NCI-H2196 (cell line): ENCODE results near the gene RNMT.
A peak's percentile ranks its signal among the peaks of the same experiment; 100 is the strongest.
"Not testable (repeated sequence)": the region's sequence is repeated elsewhere in the genome, so short reads cannot be mapped to it uniquely, and the experiment has no call there.

ENCODE experiments used
- DNase-seq: peaks from one replicate; lab custom pipeline; 2025; ENCODE audit not compliant: unreplicated experiment; lab: John Stamatoyannopoulos, UW

RNMT gene

DNA sequence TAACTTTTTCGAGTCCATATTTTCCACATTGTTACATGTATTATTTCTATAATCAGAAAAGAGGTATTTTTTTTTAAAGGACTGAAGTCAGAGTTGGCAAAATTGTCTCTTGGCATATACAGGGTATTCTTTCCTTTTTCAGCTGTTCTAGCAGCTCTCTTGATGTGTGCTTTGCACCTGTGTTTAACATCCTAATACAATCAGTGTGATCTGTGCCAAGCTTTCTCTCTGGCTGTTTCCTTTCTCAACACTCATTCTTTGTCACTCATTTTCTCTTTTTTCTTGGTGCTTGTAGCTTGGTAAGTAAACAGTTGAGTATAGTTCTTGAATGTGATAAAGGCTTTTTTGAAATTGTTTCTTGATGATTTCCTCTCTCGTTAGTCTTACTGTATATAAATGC is 9.2 kb downstream of the RNMT start:
- DNase-seq, result peak; percentile 15

DNA sequence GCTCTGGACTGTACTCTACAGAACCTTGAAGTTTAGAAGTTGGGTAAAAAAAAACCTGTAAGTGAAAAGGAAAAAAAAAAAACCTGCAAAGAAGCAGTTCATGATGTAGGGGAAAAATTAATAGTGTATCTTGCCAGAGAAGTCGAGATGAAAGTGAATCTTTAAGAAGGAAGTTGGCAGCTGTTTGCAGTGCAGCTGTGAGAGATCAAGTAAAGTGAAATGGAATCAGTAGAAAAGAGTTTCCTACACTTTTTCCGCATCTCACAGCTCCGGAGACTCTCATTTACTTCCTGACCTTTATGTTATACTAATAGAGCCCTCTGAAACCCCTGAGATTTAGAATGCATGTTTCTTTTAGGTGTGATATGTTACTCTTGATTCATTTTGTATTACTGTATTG is 19.2 kb downstream of the RNMT start:
- no peak for DNase-seq

DNA sequence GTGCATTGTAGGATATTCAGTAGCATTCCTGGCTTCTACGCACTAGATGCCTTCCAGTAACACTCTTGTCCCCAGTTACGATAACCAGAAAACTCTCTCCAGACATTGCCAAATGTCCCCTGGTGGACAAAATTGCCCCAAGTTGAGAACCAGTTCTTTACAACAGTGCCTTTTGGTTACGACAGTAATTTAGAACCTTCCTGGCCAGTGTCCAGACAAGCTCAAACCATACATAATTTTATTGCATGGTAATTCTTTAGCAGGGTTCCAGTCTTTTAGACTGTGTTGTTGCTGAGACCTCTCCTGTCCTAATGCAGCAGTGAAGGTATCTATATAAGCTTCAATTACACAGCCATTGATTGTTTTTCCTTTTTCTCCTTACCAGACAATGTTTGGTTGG is 20.2 kb downstream of the RNMT start:
- no peak for DNase-seq

DNA sequence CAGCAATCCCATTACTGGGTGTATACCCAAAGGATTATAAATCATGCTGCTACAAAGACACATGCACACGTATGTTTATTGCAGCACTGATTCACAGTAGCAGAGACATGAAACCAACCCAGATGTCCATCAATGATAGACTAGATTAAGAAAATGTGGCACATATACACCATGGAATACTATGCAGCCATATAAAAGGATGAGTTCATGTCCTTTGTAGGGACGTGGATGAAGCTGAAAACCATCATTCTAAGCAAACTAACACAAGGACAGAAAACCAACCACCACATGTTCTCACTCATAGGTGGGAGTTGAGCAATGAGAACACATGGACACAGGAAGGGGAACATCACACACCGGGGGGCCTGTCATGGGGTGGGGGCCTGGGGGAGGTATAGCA is 25.1 kb downstream of the RNMT start:
- DNase-seq, result not testable (repeated sequence)

DNA sequence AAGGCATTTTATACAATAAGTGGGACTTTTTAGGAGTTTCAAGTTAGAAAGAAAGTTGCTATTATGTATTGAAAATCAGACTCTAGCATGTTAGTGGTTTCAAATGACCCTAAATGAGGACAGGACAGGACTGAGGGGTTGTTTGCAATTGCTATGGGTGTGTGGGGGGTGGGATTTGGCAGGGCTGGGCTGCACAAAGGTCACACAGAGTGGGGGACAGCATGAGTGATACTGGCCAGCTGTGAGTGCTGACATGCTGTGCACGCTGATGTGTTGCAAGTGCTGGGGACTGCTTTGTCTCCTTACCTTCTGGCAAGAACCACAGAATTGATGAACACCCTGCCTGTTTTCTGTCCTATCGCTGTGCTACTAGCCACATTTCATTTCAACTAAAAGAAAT is 29.8 kb downstream of the RNMT start:
- DNase-seq, result no peak

DNA sequence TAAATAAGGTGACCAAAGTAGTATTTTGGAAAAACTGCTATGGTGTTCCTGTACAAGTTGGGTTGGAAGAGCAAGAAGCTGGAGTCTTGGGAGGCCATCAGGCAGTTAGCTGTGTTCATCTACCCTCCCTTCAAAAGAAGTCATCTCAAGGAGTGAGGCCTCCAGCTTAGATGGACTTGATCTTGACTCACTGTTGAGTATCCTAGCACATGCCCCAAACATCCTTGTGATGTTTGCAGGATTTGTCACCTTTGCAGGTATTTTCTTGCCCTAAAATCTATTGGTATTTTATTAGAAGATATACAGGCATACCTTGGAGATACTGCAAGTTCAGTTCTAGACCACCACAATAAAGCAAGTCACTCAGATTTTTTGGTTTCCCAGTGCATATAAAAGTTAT is 30.2 kb downstream of the RNMT start:
- no peak for DNase-seq

DNA sequence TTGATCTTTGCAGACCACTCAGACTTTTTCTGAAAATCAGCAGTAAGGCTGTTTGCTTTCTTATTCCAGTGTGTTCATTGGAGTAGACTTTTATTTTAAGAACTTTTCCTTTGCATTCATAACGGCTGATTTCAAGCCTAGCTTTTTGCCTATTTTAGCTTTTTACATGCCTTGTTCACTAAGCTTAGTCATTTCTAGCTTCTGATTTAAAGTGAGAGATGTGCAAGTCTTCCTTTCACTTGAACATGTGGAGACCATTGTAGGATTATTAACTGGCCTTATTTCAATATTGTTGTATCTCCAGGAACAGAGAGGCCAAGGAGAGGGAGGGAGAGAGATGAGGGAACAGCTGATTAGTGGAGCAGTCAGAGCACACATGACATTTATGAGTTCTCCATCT is 32.1 kb downstream of the RNMT start:
- no peak for DNase-seq

DNA sequence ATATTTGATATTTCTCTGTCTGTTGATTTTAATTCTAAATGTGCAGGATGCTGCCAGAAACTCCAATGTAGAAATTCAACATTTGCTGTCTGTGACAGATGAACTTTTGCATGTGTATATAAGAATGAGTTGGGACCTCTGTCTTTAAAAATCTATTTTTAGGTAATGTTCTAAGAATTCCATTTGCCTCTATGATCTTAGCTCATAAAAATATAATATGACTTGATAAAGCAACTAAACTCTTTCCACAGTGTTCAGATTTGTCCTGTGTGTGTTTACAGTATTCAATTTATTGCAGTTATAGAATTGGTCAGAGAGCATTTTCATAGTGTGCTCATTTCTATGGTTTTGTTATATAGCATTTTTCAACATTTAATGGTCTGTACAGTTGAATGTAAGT is 33.6 kb downstream of the RNMT start:
- no peak for DNase-seq

DNA sequence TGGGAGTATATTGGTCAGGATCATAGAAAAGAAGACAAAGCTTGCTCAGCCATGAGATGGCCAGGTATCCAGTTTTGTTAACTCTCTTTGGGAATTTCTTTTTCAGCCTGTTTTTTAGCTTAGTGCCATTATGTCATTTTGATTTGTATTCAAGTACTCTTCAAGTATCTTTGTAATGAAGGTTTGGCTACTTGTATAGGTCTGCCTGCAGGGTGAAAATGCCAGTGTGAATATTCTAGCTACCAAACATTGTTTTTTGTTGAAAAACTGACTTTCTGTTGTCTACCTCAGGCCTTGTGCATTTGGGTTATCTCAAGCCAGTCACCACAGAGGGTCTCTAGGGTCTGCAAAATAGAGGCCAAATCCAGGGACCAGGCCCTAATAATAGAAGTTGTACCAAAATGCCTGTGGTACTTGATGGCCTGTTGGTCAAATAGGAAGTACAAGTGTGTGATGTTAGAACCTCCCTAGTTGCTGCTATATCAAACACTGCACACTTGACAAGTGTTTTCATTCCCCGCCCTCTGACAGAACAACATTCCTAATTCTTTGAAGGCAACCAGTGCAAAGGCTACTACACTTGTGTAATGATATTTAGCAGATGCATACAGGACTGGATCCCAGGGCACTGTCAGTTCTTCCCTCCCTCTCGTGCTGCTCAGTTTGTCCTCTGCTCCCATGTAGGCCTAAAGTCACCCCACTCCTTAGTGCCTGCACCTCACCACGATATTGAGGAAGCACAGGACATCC is 36.4 kb downstream of the RNMT start:
- DNase-seq, result no peak

DNA sequence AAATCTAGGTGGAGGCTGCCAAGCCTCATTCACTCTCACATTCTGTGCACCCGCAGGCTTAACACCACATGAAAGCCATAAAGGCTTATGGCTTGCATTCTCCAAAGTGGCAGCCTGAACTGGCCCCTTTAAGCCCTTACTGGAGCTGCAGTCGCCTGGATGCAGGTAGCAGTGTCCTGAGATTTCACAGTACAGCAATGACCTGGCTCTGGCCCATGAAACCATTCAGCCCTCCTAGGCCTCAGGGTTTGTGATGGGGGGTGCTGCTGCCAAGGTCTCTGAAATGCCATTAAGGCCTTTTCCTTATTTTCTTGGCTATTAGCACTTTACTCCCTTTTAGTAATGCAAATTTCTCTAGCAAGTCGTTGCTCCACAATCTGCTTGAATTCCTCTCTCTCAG is 48.6 kb downstream of the RNMT start:
- no peak for DNase-seq

DNA sequence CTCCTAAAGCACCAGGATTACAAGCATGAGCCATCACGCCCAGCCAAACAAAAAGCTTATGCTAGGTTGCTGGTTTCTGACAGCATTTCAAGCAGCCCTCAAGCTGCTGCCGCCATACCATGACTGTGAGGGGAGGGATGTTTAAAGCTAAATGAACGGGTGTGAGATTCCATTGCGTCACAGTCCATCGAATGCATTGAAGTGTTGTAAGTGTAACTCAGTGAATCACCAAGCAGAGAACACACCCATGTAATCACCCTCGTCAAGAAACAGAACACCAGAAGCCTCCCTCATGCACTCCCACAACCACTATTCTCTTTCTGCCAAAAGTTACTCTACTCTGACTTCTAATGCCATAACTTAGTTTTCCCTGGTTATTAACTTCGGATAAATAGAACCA is 64.7 kb downstream of the RNMT start:
- no peak for DNase-seq

DNA sequence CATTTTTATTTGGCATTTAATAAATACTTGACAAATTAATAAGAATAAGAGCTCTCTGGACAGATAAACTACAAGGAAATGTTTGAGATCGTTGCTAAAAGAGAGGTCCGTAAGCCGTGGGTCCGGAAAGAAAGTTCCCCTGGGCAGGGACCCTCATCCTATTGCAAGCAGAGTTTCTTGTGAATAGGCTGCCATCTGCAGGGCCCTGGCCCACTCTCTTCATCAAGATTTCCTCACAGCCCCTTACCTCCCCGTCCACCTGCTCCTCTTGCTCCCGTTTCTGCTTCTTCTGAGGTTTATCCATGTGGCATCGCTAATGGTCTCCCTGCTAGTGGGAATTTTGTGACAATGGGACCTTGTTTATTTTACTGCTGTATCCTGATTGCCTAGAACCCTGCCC is 67.3 kb downstream of the RNMT start:
- no peak for DNase-seq

DNA sequence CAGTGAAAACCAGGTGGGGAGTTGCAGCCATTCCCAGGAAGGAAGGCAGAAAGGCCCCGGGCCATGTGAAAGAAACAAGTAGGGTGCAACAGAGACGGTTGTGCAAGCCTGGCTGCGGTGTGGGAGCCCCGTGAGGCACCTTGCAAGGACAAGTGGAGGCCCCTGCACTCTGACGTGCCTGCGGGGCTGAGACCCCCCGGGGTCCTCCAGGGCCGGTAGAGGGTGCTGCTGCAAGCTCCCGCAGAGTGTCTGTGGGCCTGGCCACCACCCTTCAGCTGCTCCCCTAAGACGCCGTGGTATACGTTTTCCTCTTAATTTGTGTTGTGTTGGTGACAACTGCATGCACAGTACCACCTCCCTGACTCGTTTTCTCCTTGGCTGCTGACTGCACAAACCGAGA is 70.0 kb downstream of the RNMT start:
- no peak for DNase-seq

DNA sequence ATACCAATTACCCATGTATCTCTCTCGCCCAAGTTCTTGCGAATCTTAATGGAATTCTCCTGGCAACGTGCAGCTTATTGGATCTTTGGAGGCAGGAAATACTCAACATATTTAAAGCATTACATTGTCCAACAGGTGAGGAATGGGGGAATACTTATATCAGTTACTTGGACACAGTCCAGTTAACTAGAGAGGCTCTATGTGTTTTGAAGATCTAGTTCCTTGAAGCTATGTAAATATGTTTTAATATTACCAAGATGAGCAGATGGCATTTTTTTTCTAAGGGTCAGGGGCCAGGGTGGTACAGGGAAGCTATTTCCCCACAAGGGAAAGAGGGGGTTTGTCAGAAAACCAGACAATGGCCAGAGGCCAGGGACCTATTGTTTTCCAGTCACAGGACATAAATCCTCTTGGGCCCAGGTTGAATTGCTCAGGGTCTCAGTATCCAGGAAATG is 70.7 kb downstream of the RNMT start:
- DNase-seq, result peak; percentile 50

DNA sequence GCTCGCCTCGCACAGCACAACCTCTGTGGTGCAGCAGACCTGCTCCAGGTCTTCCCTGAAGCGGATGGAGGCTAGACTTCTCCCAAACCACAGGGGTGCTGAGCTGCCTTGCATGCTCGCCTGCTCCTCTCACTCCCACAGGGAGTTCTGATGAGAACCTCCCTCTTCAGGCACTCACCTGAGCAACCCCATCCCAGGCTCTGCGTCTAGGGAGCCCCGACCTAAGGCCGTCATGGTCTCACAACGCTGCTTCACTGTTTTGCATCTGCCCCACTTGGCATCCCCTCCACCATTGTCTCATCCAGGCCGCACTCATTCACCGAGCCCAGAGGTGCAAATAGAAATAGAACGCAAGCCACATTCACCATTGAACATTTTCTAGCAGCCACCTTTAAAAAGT is 72.9 kb downstream of the RNMT start:
- no peak for DNase-seq

DNA sequence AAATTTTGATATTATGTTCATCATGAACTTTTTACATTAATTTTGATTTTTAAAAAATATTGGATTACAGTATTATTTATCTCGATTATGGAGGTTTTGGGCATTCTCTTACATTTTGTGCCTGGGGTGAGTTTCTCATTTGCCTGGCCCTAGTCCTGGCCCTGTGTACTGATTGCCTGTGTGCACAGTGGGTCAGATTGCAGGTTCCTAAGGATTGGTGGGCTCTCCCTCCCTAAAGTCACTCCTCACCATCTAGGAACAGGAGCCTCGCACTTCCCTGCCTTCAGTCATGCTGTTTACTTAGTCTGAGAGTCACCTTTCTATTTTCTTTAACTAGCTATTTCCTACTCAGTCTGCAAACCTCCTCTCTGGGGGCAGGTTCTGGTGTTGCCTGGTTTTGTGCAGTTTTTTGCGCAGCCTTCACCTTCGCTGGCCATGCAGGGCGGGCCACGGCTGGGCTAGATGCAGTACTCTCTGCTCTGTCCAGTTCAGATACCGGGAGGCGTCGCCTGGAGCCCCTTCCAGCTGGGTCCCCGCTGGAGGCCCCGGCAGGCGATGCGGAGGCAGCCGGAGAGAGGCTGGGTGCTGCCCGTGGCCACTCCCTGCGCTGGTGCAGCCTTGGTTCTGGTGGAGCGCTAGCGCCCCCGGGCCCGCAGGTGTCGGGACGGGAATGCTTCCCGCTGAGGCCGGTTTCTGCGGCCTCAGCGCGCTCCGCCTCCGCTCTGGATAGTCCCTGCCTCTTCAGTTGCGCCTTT is 74.2 kb downstream of the RNMT start:
- DNase-seq, result peak; percentile 77

DNA sequence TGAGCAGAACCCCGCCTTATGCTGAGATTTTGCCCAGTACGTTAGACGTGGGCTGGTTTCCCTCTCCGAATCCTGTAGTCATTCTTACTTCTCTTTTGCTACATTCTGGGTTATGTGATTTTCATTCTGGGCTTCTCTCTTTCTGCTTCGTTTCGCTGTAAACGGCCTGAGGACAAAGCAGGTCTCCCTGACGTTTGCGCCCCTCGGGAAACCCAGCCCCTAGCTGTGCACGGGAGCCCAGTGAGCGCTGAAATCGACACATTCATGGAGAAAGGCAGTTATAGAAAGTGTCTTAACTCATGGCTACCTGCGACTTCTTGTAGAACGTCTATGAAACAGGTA is 74.8 kb downstream of the RNMT start:
- no peak for DNase-seq

DNA sequence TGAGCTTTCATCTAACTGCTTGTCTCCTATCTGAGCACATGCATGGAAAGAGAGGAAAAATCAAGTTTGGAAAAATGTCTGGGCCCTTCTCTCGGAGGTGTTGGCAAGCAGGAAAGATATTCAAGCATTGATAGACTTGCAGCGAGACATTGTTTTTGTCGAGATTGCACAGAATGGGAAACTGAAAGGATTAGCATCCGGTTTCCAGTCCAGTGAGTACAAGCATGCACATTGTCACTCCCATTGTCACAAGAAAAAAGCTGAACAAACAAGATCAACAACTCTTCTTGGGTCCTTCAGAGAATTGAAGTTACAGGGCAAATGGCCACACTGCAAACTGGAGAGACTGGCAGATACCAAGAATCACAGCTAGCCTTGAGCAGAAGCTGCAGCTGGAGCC is 77.8 kb downstream of the RNMT start:
- no peak for DNase-seq

DNA sequence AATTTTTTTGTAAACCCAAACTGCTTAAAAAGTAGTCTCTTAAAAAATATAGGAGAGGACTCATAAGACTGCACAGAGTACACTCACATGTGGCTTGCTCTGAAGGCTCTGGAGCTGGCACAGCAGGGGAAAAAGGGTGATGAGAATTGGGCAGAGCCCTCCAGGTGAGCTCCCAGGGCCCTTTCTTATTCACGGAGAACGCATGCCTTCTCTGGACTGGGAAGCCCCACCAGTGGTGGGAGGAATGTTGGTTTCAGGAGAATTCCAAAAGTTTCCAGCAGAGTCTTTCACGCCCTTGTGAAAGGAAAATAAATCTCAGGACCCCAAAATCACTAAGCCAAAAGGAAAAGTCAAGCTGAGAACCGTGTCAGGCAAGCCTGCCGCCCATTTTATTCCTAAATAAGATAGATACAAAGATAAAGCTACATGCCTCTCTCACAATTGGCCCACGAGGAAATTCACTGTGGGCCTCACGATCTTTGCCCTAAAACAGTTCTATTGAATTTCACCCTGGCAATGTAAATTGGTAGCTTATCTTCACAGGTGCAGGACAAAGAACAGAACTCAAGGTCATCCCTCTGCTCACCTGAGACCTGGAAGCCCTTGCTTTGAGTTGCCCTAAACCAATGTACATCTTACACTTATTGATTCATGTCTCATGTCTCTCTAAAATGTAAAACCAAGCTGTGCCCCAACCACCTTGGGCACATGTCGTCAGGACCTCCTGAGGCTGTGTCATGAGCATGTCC is 82.0 kb downstream of the RNMT start:
- no peak for DNase-seq

DNA sequence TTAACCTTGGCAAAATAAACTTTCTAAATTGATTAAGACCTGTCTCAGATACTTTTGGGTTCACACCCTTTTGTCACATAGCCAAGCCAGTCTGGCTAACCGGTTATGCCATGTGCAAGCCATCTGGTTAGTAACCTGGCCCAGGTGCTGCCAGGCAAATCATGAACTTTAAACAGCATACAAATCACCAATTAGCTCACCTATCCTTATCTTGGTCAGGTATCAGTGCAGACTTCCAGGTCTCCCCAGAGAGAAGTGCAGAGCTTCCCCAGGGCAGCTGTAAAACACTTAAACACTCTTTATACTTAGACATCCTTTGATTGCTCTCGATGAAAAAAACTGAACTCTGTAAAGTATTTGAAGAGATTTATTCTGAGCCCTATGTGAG is 82.6 kb downstream of the RNMT start:
- DNase-seq, result no peak

DNA sequence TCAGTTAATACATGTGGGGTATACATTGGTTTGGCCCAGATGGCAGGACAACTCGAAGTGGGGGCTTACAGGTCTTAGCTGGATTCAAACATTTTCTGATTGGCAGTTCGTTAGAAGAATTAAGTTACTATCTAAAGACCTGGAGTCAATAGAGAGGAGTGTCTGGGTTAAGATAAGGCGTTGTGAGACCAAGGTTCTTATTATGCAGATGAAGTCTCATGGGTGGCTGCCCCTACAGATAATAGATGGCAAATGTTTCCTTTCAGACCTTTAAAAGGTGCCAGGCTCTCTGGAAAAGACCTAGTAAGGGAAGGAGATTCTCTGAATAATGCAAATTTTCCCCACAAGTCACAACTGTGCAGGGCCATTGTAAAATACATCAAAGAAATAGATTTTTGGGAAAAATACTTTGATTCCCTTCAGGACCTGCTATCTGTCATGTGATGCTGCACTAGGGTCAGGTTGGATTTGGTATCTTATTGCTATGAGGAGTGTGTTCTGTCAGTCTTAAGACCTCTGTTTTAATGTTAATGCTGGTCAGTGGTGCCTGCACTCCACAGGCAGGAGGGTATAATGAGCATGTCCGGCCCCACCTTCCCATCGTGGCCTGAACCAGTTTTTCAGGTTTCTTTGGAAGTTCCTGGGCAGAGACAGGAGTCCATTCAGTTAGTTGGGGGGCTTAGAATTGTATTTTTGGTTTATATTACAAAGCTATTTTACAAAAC is 83.2 kb downstream of the RNMT start:
- peak; percentile 17 for DNase-seq
